Measurements from ENCODE around the gene GDI2.

GRCh38 chr10:5809527-5810154 lies 3.6 kb downstream of the GDI2 start:
- TF ChIP-seq CTCF (CRISPR knock-in tag; IDR thresholded peaks at IDR 0.05), result no peak
- no peak for TF ChIP-seq IKZF1 (IDR thresholded peaks at IDR 0.05)
- TF ChIP-seq ZNF605 (CRISPR knock-in tag; IDR thresholded peaks at IDR 0.05), result no peak
- no peak for TF ChIP-seq CHD4 (IDR thresholded peaks at IDR 0.05; ENCODE audit: borderline replicate concordance, low read length)
- no peak for TF ChIP-seq ZZZ3 (CRISPR knock-in tag; IDR thresholded peaks at IDR 0.05; ENCODE audit: borderline replicate concordance)
- TF ChIP-seq, protein P1, sequence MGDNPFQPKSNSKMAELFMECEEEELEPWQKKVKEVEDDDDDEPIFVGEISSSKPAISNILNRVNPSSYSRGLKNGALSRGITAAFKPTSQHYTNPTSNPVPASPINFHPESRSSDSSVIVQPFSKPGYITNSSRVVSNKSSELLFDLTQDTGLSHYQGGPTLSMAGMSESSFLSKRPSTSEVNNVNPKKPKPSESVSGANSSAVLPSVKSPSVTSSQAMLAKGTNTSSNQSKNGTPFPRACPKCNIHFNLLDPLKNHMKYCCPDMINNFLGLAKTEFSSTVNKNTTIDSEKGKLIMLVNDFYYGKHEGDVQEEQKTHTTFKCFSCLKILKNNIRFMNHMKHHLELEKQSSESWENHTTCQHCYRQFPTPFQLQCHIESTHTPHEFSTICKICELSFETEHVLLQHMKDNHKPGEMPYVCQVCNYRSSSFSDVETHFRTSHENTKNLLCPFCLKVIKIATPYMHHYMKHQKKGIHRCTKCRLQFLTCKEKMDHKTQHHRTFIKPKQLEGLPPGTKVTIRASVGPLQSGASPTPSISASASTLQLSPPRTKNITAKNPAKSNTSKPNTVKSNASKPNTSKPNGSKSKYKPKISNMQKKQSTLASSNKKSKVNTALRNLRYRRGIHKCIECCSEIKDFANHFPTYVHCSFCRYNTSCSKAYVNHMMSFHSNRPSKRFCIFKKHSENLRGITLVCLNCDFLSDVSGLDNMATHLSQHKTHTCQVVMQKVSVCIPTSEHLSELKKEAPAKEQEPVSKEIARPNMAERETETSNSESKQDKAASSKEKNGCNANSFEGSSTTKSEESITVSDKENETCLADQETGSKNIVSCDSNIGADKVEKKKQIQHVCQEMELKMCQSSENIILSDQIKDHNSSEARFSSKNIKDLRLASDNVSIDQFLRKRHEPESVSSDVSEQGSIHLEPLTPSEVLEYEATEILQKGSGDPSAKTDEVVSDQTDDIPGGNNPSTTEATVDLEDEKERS (CRISPR knock-in tag; IDR thresholded peaks at IDR 0.05), result no peak
- TF ChIP-seq ZBTB49 (CRISPR knock-in tag; IDR thresholded peaks at IDR 0.05; ENCODE audit: borderline replicate concordance), result no peak
- TF ChIP-seq SSRP1 (CRISPR knock-in tag; IDR thresholded peaks at IDR 0.05), result no peak
- TF ChIP-seq ZNF564 (CRISPR knock-in tag; IDR thresholded peaks at IDR 0.05), result no peak
- no peak for TF ChIP-seq CERS6 (CRISPR knock-in tag; IDR thresholded peaks at IDR 0.05)
- TF ChIP-seq ZNF350 (CRISPR knock-in tag; IDR thresholded peaks at IDR 0.05; ENCODE audit: borderline replicate concordance, low read depth), result no peak
- no peak for TF ChIP-seq ZNF205 (CRISPR knock-in tag; IDR thresholded peaks at IDR 0.05)
- peak in 1 of 2 experiments; percentile 36; a peak in 1 of 4 replicates for TF ChIP-seq POLR2A (IDR thresholded peaks at IDR 0.05; ENCODE audit: insufficient read depth in 1 of 2, low read depth in 2 of 2, low read length in 2 of 2)
